A549 (cell line): Measurements from ENCODE around the gene TMEM35B.

ENCODE experiments used
- BHLHE40 ChIP-seq: IDR thresholded peaks from 2 replicates; pipeline ENCODE4 v1.6.1; 2012; ENCODE audit warnings: low read depth, low read length, inconsistent platforms
- EP300 ChIP-seq, 2 experiments: fragments of >200 bp; sonication (Bioruptor Twin); formaldehyde crosslinking; IDR thresholded peaks; 2 replicates in 1 of 2; 3 replicates in 1 of 2; pipeline ENCODE4 v1.6.1; 2016 to 2017
- FOXS1 ChIP-seq: fragments of 250-450 bp; sonication (Bioruptor Pico); IDR thresholded peaks from 2 replicates; pipeline ENCODE4 v1.5.0; 2020; ENCODE audit warnings: mild to moderate bottlenecking, moderate library complexity
- HEYL ChIP-seq: fragments of 250-450 bp; sonication (Bioruptor Pico); IDR thresholded peaks from 2 replicates; pipeline ENCODE4 v1.8.0; 2021; ENCODE audit warnings: mild to moderate bottlenecking, moderate library complexity
- HMGXB4 ChIP-seq: fragments of 250-450 bp; sonication (Bioruptor Pico); IDR thresholded peaks from 2 replicates; pipeline ENCODE4 v1.5.0; 2021; ENCODE audit warnings: mild to moderate bottlenecking, moderate library complexity, borderline replicate concordance
- HOXB5 ChIP-seq: fragments of 250-450 bp; sonication (Bioruptor Pico); IDR thresholded peaks from 2 replicates; pipeline ENCODE4 v1.5.0; 2020; ENCODE audit warnings: mild to moderate bottlenecking, moderate library complexity
- JUNB ChIP-seq: fragments of >200 bp; sonication (Bioruptor Twin); formaldehyde crosslinking; IDR thresholded peaks from 2 replicates; pipeline ENCODE4 v1.6.1; 2016
- KDM1A ChIP-seq: fragments of 200-600 bp; sonication (generic); IDR thresholded peaks from 2 replicates; pipeline ENCODE4 v1.6.1; 2016; ENCODE audit warnings: low read depth, mild to moderate bottlenecking
- NPAS2 ChIP-seq: fragments of 250-450 bp; sonication (Bioruptor Pico); IDR thresholded peaks from 2 replicates; pipeline ENCODE4 v1.8.0; 2022; ENCODE audit warnings: mild to moderate bottlenecking, moderate library complexity, borderline replicate concordance
- NR3C1 ChIP-seq: fragments of >200 bp; sonication (Bioruptor Twin); formaldehyde crosslinking; IDR thresholded peaks from 3 replicates; pipeline ENCODE4 v1.6.1; 2017
- POLR2A ChIP-seq: IDR thresholded peaks from 2 replicates; pipeline ENCODE4 v1.6.1; 2012; ENCODE audit warnings: mild to moderate bottlenecking, low read length
- SREBF2 ChIP-seq: fragments of 450-650 bp; IDR thresholded peaks from 2 replicates; pipeline ENCODE4 v1.6.1; 2014; ENCODE audit warnings: mild to moderate bottlenecking, moderate library complexity
- TF ChIP-seq, protein P1 (sequence below): fragments of >200 bp; sonication (Bioruptor Twin); formaldehyde crosslinking; IDR thresholded peaks from 3 replicates; pipeline ENCODE4 v1.5.1; 2016

DNA sequence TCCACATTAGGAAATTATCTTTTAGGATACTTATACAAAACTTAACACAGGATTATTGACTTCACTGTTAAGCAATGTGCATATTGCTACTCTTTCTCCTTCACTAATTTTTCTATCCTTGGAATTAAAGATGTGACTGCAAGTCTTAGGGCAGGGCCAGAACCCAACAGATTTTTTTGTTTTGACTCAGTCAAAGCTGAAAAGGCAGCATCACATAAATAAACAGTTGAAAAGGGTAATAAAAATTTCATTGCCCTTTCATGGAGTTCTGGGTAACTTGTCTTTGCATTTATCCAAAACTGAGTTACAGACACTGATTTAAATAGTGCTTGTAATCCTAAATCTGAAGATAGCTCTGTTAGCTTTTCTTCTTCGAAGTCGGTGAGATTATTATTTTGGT lies 1.9 kb upstream of the TMEM35B start:
- TF ChIP-seq, protein P1, sequence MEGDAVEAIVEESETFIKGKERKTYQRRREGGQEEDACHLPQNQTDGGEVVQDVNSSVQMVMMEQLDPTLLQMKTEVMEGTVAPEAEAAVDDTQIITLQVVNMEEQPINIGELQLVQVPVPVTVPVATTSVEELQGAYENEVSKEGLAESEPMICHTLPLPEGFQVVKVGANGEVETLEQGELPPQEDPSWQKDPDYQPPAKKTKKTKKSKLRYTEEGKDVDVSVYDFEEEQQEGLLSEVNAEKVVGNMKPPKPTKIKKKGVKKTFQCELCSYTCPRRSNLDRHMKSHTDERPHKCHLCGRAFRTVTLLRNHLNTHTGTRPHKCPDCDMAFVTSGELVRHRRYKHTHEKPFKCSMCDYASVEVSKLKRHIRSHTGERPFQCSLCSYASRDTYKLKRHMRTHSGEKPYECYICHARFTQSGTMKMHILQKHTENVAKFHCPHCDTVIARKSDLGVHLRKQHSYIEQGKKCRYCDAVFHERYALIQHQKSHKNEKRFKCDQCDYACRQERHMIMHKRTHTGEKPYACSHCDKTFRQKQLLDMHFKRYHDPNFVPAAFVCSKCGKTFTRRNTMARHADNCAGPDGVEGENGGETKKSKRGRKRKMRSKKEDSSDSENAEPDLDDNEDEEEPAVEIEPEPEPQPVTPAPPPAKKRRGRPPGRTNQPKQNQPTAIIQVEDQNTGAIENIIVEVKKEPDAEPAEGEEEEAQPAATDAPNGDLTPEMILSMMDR: no peak
- TF ChIP-seq POLR2A: no peak
- TF ChIP-seq JUNB: no peak
- no peak for TF ChIP-seq NPAS2
- TF ChIP-seq KDM1A: no peak
- no peak for TF ChIP-seq BHLHE40
- no peak for TF ChIP-seq HMGXB4 (CRISPR knock-in tag)
- TF ChIP-seq SREBF2: no peak
- TF ChIP-seq HEYL (CRISPR knock-in tag): no peak
- TF ChIP-seq NR3C1: no peak
- TF ChIP-seq FOXS1 (CRISPR knock-in tag): no peak
- no peak for TF ChIP-seq HOXB5 (CRISPR knock-in tag)
- TF ChIP-seq EP300 (IDR thresholded peaks at IDR 0.05): no peak
